HG03439 (cell line): ENCODE measurements around the gene KRT80.

ENCODE experiments used
- ATAC-seq: cut with Tn5 transposase; IDR thresholded peaks from one replicate; pipeline ENCODE4 v1.9.1; 2021; ENCODE audit warnings: mild to moderate bottlenecking, moderate library complexity; ENCODE audit not compliant: unreplicated experiment

The KRT80 gene

GRCh38 chr12:52141875-52142274, 49.9 kb downstream of the KRT80 start:
- ATAC-seq, result no peak

GRCh38 chr12:52141306-52141705, 50.5 kb downstream of the KRT80 start:
- ATAC-seq, result no peak

DNA sequence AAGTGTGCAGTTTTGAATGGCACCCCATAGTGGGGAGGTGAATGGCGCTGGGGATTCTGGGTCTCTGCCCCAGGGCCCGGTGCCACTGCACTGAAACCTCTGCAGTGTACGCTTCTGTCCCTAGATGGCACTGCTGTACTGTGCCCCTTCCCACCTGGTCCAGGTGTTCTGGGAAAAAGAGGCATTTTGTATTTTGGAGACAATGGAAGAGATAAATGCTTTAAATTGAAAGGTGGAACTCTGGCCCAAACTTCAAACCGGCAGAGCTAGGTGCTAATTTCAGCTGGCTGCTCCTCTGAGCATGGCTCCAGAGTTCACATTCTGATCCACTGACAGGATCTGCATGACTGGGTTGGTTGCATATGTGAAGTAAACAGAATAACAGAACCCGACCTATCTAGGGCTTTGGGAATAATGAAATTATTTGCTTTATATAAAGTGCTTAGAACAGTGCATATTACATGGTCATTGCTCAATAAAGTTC, 52.2 kb downstream of the KRT80 start:
- ATAC-seq, result no peak

DNA sequence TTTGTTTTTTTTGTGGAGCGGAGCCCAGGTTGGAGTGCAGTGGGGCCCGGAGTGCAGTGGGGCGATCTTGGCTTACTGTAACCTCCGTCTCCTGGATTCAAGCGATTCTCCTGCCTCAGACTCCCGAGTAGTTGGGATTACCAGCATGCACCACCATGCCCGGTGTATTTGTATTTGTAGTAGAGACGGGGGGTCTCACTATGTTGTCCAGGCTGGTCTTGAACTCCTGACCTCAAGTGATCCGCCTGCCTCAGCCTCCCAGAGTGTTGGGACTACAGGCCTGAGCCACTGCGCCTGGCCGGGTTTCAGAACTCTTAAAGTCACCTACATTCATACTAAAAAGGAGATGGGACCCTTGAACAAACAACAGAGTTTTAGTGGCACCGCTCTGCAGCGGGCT, 52.7 kb downstream of the KRT80 start:
- ATAC-seq, result no peak

DNA sequence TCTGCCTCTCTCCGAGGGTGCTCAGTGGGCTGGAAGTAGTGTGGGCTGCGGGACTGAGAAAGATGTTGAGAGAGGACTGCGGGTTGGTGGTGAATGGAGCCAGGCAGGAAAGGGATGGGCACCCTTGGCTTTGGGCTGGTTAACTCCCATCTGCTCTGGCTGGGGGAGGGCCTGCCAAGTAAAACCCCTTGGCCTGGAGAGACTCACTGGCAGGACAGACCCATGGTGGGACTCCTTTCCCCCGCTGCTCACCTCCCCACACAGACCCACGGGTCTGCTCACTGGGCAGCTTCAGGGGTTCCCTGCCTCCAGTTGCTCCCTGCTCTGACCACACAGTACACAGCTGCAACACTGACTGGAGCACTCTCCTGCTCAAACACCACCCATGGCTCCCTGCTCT, 54.1 kb downstream of the KRT80 start:
- ATAC-seq, result no peak

- ATAC-seq, result no peak
These were observed 59.1 kb downstream of the KRT80 start for GRCh38 chr12:52132754-52133161.

DNA sequence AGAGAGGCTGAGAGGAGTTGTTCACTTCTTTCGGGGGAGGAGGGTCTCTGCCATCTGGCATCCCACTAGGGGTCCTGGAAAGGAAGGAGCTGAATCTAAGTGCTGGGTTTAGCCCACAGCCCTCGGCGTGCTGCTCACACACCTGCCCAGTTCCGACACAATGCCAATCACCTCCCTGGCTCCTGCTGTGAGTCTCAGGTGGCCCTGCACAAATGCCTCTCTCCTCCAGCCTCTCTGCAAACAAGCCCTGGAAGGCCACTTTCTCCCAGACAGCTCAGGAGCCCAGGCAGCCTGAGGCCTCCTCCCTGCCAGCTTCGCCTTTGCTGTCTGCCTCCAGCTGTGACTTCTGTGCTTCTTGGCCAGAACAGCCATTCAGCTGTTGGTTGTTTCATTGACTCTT, 61.1 kb downstream of the KRT80 start:
- ATAC-seq, result no peak

GRCh38 chr12:52127683-52128450, 63.9 kb downstream of the KRT80 start:
- no peak for ATAC-seq

- no peak for ATAC-seq
These were observed 64.9 kb downstream of the KRT80 start for GRCh38 chr12:52126605-52127578.

DNA sequence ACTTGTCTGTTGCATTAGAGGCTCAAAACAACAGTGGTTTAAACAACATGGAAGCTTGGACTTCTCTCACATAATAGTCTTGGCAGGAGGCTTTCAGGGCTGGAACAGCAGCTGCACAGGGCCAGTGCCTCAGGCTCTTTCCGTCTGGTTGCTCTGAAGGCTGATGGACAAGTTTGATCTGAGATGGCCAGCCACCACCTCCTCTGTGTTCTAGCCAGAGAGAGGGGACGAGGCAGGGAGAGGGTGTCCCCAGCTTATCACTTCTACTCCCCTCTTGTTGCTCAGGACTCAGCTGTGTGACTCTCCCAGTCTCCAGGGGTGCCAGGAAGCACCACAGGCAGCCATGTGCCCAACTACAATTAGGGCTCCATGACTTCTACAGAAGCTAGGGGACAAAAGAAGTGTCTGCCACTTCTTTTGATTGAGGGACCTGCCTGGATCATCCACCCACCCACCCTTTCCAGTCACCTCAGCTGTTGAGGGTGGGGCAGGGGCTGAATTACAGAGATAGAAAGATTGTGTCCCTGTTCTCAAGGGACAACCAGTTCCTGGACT, 65.7 kb downstream of the KRT80 start:
- ATAC-seq, result no peak

DNA sequence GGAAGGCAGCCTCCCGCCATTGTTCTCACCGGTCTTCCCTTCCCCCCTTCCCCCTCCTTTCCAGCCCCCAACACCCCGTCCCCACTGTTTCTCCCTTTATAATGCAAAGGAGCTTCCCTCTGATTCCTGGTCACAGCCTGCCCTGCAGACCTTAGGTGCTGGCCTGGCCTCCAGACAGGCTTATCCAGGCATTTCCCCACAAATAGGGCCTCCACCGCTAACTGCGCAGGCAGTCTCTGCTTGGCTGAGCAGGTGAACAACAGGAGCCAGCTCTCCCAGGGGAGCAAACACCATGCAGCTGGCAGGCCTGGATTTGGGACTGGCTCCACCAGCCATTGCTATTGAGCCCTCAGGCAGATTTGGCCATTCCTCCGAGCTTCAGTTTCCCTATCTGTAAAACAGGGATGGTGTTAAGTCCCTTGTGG, 66.3 kb downstream of the KRT80 start:
- no peak for ATAC-seq

DNA sequence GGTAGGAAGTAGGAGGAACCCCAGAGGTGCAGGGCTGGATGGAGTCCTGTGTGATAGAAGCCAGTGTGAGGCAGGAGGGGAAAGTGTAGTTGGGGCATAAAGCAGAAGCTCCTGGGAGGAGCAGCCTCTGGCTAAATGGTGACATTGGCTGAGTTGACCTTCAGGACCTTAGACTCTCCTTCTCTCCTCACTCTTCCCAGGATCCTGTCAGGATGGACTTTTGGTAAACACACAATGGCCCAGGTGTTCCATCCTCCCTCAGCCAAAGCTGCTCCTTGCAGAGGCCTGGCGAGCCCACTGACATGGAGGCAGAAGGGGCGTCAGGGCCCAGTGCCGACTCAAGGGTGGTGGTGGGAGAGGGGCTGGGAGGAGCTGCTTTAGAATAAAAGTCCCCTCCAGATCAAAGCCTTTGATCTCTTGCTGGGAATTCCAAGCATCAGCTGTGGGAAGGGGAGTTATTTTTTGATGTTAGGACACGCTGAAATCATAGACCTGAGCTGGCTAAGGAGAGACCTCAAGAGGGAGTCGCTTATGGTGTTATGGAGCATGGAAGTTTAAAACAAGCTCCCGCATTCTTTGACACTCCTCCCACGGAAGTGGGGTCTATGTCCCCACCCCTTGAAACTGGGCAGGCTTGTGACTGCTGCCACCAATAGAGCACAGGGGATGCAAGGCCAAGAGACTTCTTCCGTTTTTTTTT, 68.2 kb downstream of the KRT80 start:
- ATAC-seq, result no peak

- ATAC-seq, result no peak
These were observed 68.9 kb downstream of the KRT80 start for GRCh38 chr12:52122904-52123303.

DNA sequence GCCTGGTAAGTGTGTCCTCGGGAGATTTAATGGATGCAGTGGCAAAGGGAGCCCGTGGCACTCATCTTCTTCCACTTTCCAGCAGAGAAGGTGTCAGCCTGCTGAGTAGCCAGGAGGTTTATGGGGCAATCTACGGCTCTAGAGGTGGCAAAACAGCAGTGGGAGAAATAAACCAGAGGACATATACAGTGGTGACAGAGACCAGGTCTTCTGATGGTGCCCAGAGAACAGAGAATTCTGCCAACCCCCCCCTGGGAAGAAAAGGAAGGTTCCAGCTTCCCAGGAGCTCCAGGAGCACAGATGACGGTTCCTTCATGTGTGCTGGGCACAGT, 69.3 kb downstream of the KRT80 start:
- no peak for ATAC-seq

GRCh38 chr12:52121824-52122539, 69.8 kb downstream of the KRT80 start:
- ATAC-seq, result no peak

DNA sequence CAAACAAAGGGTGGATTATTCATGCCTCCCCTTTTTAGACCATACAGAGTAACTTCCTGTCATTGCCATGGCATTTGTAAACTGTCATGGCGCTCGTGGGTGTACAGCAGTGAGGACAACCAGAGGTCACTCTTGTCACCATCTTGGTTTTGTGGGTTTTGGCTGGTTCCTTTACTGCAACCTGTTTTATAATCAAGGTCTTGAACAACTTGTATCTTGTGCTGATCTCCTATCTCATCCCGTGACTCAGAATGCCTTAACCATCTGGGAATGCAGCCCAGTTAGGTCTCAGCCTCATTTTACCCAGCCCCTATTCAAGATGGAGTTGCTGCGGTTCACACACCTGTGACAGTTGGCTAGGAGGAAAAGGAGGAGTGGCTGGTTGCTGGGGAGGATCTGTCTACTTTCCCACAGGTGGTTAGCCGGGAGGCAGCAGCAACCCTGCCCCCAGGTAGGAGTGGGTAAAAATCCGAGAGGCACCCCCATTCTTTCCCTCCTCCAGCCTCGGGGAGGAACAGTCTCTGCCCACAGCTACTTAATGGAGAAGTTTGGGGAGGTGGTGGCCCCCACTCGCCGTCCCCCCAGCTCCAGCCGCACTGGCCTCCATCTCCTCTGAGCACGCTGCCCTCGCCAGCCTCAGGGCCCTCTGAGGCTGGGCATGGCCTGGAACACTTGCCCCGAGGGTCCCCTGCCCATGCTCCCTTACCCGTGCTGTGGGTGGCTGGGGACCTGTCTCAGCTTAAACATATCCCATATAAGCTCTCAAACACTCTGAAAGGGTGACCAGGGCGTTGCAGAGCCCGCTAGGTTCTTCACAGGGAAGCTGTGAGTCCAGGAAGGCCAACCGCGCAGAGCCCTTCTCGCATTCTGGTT, 70.6 kb downstream of the KRT80 start:
- ATAC-seq, result no peak

GRCh38 chr12:52119398-52120254, 72.2 kb downstream of the KRT80 start:
- ATAC-seq, result no peak
